Vagina (tissue), 2 donors: ENCODE measurements around the gene GIPC3.

Experiments
- CTCF ChIP-seq, 3 experiments: fragments of 450-650 bp in 2 of 3; fragments of 200-600 bp in 1 of 3; sonication (generic) in 1 of 3; IDR thresholded peaks; one replicate each; pipeline ENCODE4 v1.5.1; 2017 to 2019; ENCODE audit warnings: antibody characterized with exemption in 3 of 3, mild to moderate bottlenecking in 2 of 3, moderate library complexity in 2 of 3
- POLR2A ChIP-seq, 2 donors: fragments of 450-650 bp; IDR thresholded peaks; one replicate each; pipeline ENCODE4 v1.6.1; 2017; ENCODE audit warnings: antibody characterized with exemption in 2 of 2, mild to moderate bottlenecking in 2 of 2, moderate library complexity in 2 of 2

- TF ChIP-seq CTCF (IDR thresholded peaks at IDR 0.05), result no peak
- TF ChIP-seq POLR2A (IDR thresholded peaks at IDR 0.05), result no peak
Observed at GRCh38 chr19:3547767-3548282, 37.5 kb upstream of the GIPC3 start.
